H1 (cell line): ENCODE results near the gene CDYL. TPM values are rescaled to one million over a fixed set of nuclear protein-coding genes. Genes with fewer than 3 reads are reported as not detected.

ENCODE experiments used
- CTCF ChIA-PET: fragments of 300-600 bp; sonication (Branson Sonifier 250); formaldehyde crosslinking; loops from one replicate; lab custom pipeline; 2021; ENCODE audit not compliant: partially characterized antibody; lab: Charles Lee
- POLR2A ChIA-PET: fragments of 300-600 bp; sonication (Branson Sonifier 250); formaldehyde crosslinking; loops from one replicate; lab custom pipeline; 2021; ENCODE audit warnings: inconsistent platforms; ENCODE audit not compliant: partially characterized antibody; lab: Charles Lee
- DNase-seq, 2 experiments: peaks; one replicate each; pipeline versions ENCODE4 v3.0.0 to v3.0.0-alpha.2; 2010 to 2022; ENCODE audit warnings: low spot score in 2 of 2, low read depth in 1 of 2, mixed read lengths in 1 of 2
- FAIRE-seq: peaks from 2 replicates; lab custom pipeline; 2011; peaks lifted over from hg19 to GRCh38; lab: Jason Lieb, UNC
- H2AFZ ChIP-seq: 2 replicates; pipeline ENCODE4 v1.8.1; 2012; ENCODE audit warnings: low read length, inconsistent platforms
- H2AK5ac ChIP-seq: 2 replicates; pipeline ENCODE4 v1.6.1; 2013; ENCODE audit warnings: low read depth, low read length
- H2BK120ac ChIP-seq: replicated peaks from 2 replicates; pipeline ENCODE3; 2013; ENCODE audit warnings: low read depth, low read length, inconsistent platforms
- H2BK12ac ChIP-seq: 2 replicates; pipeline ENCODE4 v1.6.1; 2013; ENCODE audit warnings: low read depth, low read length
- H2BK15ac ChIP-seq: 2 replicates; pipeline ENCODE4 v1.6.1; 2013; ENCODE audit warnings: low read length
- H2BK20ac ChIP-seq: 2 replicates; pipeline ENCODE4 v1.6.1; 2013; ENCODE audit warnings: low read length
- H2BK5ac ChIP-seq: 2 replicates; pipeline ENCODE4 v1.6.1; 2013; ENCODE audit warnings: low read depth, low read length
- H3K14ac ChIP-seq: 2 replicates; pipeline ENCODE4 v1.6.1; 2013; ENCODE audit warnings: inconsistent platforms; ENCODE audit not compliant: insufficient read length
- H3K18ac ChIP-seq: 2 replicates; pipeline ENCODE4 v1.6.1; 2013; ENCODE audit warnings: low read length; ENCODE audit errors: extremely low read depth
- H3K23ac ChIP-seq: 2 replicates; pipeline ENCODE4 v1.6.1; 2013; ENCODE audit warnings: inconsistent platforms; ENCODE audit not compliant: insufficient read length
- H3K23me2 ChIP-seq: 2 replicates; pipeline ENCODE4 v1.6.1; 2013; ENCODE audit warnings: low read depth, low read length
- H3K27ac ChIP-seq: 2 replicates; pipeline ENCODE4 v1.6.1; 2011; ENCODE audit warnings: low read depth, low read length, inconsistent platforms
- H3K27me3 ChIP-seq, 4 experiments: replicated peaks in 1 of 4; 1 replicate in 1 of 4; 2 replicates in 3 of 4; pipeline versions ENCODE4 v1.6.1 to v1.8.1; 2011 to 2013; ENCODE audit warnings: low read length in 3 of 4, mild to moderate bottlenecking in 3 of 4, inconsistent platforms in 2 of 4, mixed read lengths in 2 of 4, moderate library complexity in 1 of 4; ENCODE audit not compliant: control insufficient read depth in 3 of 4, insufficient read depth in 3 of 4; ENCODE audit errors: extremely low read depth in 1 of 4
- H3K36me3 ChIP-seq, 4 experiments: 2 replicates each; pipeline versions ENCODE4 v1.6.1 to v1.8.1; 2011 to 2013; ENCODE audit warnings: mild to moderate bottlenecking in 4 of 4, low read length in 3 of 4, moderate library complexity in 2 of 4, control low read depth in 1 of 4, inconsistent platforms in 1 of 4; ENCODE audit not compliant: insufficient read depth in 4 of 4, control insufficient read depth in 2 of 4
- H3K4ac ChIP-seq: replicated peaks from 2 replicates; pipeline ENCODE3; 2013; ENCODE audit warnings: low read length, low read depth, mixed read lengths, inconsistent platforms; ENCODE audit not compliant: insufficient read length
- H3K4me1 ChIP-seq, 4 experiments: replicated peaks in 1 of 4; 1 replicate in 1 of 4; 2 replicates in 3 of 4; pipeline versions ENCODE4 v1.6.1 to v1.8.1; 2011 to 2013; ENCODE audit warnings: low read length in 3 of 4, inconsistent platforms in 2 of 4, mixed read lengths in 1 of 4; ENCODE audit not compliant: insufficient read depth in 4 of 4, control insufficient read depth in 3 of 4
- H3K4me2 ChIP-seq, 2 experiments: 2 replicates each; pipeline versions ENCODE4 v1.6.1 to v1.8.1; 2011 to 2013; ENCODE audit warnings: low read depth in 2 of 2, low read length in 2 of 2, control low read depth in 1 of 2, inconsistent platforms in 1 of 2, mild to moderate bottlenecking in 1 of 2; ENCODE audit not compliant: insufficient read depth in 1 of 2
- H3K4me3 ChIP-seq, 4 experiments: fragments of 200-600, 300-600 bp in 1 of 4; sonication (generic), shearing (Covaris generic), sonication (Bioruptor Twin) in 1 of 4; 2 replicates each; pipeline versions ENCODE4 v1.5.1 to v1.8.1; 2011 to 2016; ENCODE audit warnings: low read length in 4 of 4, low read depth in 3 of 4, control low read depth in 2 of 4, inconsistent platforms in 2 of 4, mild to moderate bottlenecking in 2 of 4, mixed read lengths in 1 of 4, moderate library complexity in 1 of 4; ENCODE audit not compliant: insufficient read depth in 2 of 4; ENCODE audit errors: extremely low read depth in 1 of 4
- H3K56ac ChIP-seq: replicated peaks from 2 replicates; pipeline ENCODE3; 2013; ENCODE audit warnings: low read depth, mild to moderate bottlenecking, mixed read lengths, low read length, inconsistent platforms; ENCODE audit not compliant: insufficient read length
- H3K79me1 ChIP-seq: 2 replicates; pipeline ENCODE4 v1.6.1; 2013; ENCODE audit warnings: low read depth, low read length, control low read depth
- H3K79me2 ChIP-seq, 2 experiments: 2 replicates each; pipeline versions ENCODE4 v1.6.1 to v1.8.1; 2012 to 2013; ENCODE audit warnings: low read length in 2 of 2, mild to moderate bottlenecking in 2 of 2, inconsistent platforms in 1 of 2; ENCODE audit not compliant: insufficient read depth in 2 of 2, control insufficient read depth in 1 of 2
- H3K9ac ChIP-seq, 4 experiments: replicated peaks in 1 of 4; 1 replicate in 1 of 4; 2 replicates in 3 of 4; pipeline versions ENCODE4 v1.6.1 to v1.8.1; 2011 to 2013; ENCODE audit warnings: low read depth in 3 of 4, low read length in 3 of 4, control low read depth in 2 of 4, mild to moderate bottlenecking in 2 of 4, moderate library complexity in 2 of 4, inconsistent platforms in 1 of 4; ENCODE audit errors: extremely low read depth in 1 of 4
- H3K9me3 ChIP-seq, 2 experiments: 2 replicates each; pipeline versions ENCODE4 v1.6.1 to v1.8.1; 2012 to 2013; ENCODE audit warnings: mild to moderate bottlenecking in 2 of 2, moderate library complexity in 2 of 2, control low read depth in 1 of 2, inconsistent platforms in 1 of 2, low read depth in 1 of 2, low read length in 1 of 2, mixed read lengths in 1 of 2; ENCODE audit not compliant: insufficient read depth in 2 of 2
- H4K20me1 ChIP-seq, 2 experiments: replicated peaks in 1 of 2; 2 replicates each; pipeline versions ENCODE3 to v1.8.1; 2011 to 2013; ENCODE audit warnings: inconsistent platforms in 2 of 2, low read length in 2 of 2, mild to moderate bottlenecking in 1 of 2; ENCODE audit not compliant: insufficient read depth in 2 of 2, control insufficient read depth in 1 of 2
- H4K5ac ChIP-seq: 2 replicates; pipeline ENCODE4 v1.6.1; 2013; ENCODE audit warnings: low read length, low read depth, mixed read lengths, inconsistent platforms; ENCODE audit not compliant: insufficient read length
- H4K8ac ChIP-seq: 2 replicates; pipeline ENCODE4 v1.8.0; 2013; ENCODE audit warnings: mild to moderate bottlenecking, moderate library complexity, low read length, inconsistent platforms; ENCODE audit not compliant: insufficient read depth; ENCODE audit errors: extremely low read depth
- H4K91ac ChIP-seq: replicated peaks from 2 replicates; pipeline ENCODE3; 2013; ENCODE audit warnings: low read length, mixed read lengths, inconsistent platforms; ENCODE audit not compliant: insufficient read length
- ASH2L ChIP-seq: fragments of 200-600, 300-600 bp; sonication (generic); IDR thresholded peaks from one replicate; pipeline ENCODE4 v1.7.1; 2017; ENCODE audit warnings: low read length
- HDAC6 ChIP-seq: IDR thresholded peaks from one replicate; pipeline ENCODE4 v1.7.1; 2012; ENCODE audit warnings: low read depth, mild to moderate bottlenecking, inconsistent platforms, low read length, moderate library complexity
- RXRA ChIP-seq: IDR thresholded peaks from 2 replicates; pipeline ENCODE4 v1.6.1; 2011; ENCODE audit warnings: low read depth, mild to moderate bottlenecking, low read length, moderate library complexity; ENCODE audit not compliant: insufficient read depth
- SP1 ChIP-seq: IDR thresholded peaks from 2 replicates; pipeline ENCODE4 v1.6.1; 2011; ENCODE audit warnings: low read depth, low read length
- WGBS, 2 experiments: shearing (Covaris generic) in 1 of 2; methylation state at CpG; one replicate each; pipeline versions ENCODE4 v1.1.6 to v1.1.7; 2013 to 2015; ENCODE audit warnings: low lambda C conversion rate in 2 of 2, mixed read lengths in 2 of 2, inconsistent platforms in 1 of 2, low coverage in 1 of 2, missing lambda C conversion rate in 1 of 2; ENCODE audit not compliant: insufficient replicate concordance in 2 of 2, insufficient coverage in 1 of 2, insufficient read length in 1 of 2; ENCODE audit errors: extremely low coverage in 1 of 2, missing lambda C conversion rate in 1 of 2; 5-methylcytosine and 5-hydroxymethylcytosine counted together
- polyA plus RNA-seq, 7 experiments: library from polyadenylated mRNA; depleted of rRNA in 3 of 7; stranded (reverse) in 5 of 7; unstranded in 2 of 7; fragments of >200 nt in 5 of 7; fragments of 200-250 nt in 2 of 7; gene quantifications; 1 replicate in 5 of 7; 2 replicates in 1 of 7; 4 replicates in 1 of 7; pipeline versions ENCODE4 v1.2.1 to v1.2.3, GENCODE V29; 2011 to 2013; ENCODE audit warnings: missing spikeins in 2 of 7, mixed read lengths in 2 of 7
- total RNA-seq: library from RNA; stranded (reverse); fragmentation: NEBNext Ultra II Directional; extraction: Animal tissue kit (Norgen Biotek cat#: 25700); gene quantifications from 2 replicates; pipeline ENCODE4 v1.2.1, GENCODE V29; 2021

Gene CDYL
- total and polyA plus RNA-seq, 2 of the 8 experiments (the other 6 are each of a cell fraction or from before 2014, with no cell fraction given): 56.4 to 119 TPM

DNA sequence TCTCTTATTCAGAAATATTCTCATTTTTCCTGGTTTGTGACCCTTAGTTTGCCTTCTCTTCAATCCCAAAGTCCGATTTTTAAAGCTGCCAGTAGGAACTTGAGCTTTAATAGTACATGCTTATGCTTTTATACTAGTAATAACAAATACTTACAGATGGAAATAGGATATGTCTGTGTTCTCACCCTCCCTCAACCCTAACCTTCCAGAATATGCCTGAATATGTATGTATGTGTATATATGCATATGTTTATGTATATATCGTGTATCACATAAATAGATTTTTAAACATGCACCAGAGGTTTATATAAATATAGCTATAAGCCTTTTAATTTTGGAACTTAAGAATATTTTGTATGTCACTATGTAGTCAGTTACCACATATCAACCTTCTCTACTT lies 38.8 kb downstream of the CDYL start:
- peaks cover 47 to 100% of the 10 kb centered on the region in 2 experiments for H3K79me2 ChIP-seq
- CTCF ChIA-PET: interaction anchor here (0.8 to 1.0 kb wide), 3 partner anchors 10 to 1356 kb away, joined by 3 to 4 read pairs (median 3); no protein-coding TSS in a partner anchor
- no peak overlapping the region for H4K8ac ChIP-seq
- H3K18ac ChIP-seq: no peak overlapping the region
- no peak overlapping the region for H3K27ac ChIP-seq
- H3K27me3 ChIP-seq: no peaks in the 10 kb centered on the region
- H4K91ac ChIP-seq: no peak overlapping the region
- H3K4ac ChIP-seq: no peak overlapping the region
- no peaks in the 10 kb centered on the region for H3K23me2 ChIP-seq
- no peak for FAIRE-seq
- H3K9ac ChIP-seq: no peak overlapping the region
- DNase-seq: no peak
- no peaks in the 10 kb centered on the region for H3K9me3 ChIP-seq
- H3K56ac ChIP-seq: no peak overlapping the region
- H3K4me3 ChIP-seq: no peak overlapping the region
- no peak overlapping the region for H2BK12ac ChIP-seq
- H3K4me1 ChIP-seq: peaks cover 0 to 5% (median 4%) of the 10 kb centered on the region in 4 experiments; a peak in 4 of 7 replicates
- no peak overlapping the region for H4K5ac ChIP-seq
- H4K20me1 ChIP-seq: peaks cover 35 to 41% of the 10 kb centered on the region in 2 experiments
- WGBS, 2 experiments: 79% methylated on average over 2 of the region's 2 CpGs; no CpG with 5 or more reads in 1 of the 2 experiments
- H3K36me3 ChIP-seq: no peaks in the 10 kb centered on the region
- peaks cover 5% of the 10 kb centered on the region for H3K79me1 ChIP-seq
- H2BK20ac ChIP-seq: no peak overlapping the region
- no peak overlapping the region for H2AFZ ChIP-seq
- H3K23ac ChIP-seq: no peak overlapping the region
- H2BK120ac ChIP-seq: no peak overlapping the region
- H2BK5ac ChIP-seq: no peak overlapping the region
- H3K14ac ChIP-seq: no peak overlapping the region
- no peak overlapping the region for H2BK15ac ChIP-seq
- H2AK5ac ChIP-seq: no peak overlapping the region
- POLR2A ChIA-PET: no interaction called here
- TF ChIP-seq SP1 (no peak), ASH2L (no peak), RXRA (no peak), HDAC6 (no peak)
- H3K4me2 ChIP-seq: no peak overlapping the region
